HS-5 (cell line): ENCODE results near the gene PLAC1.
A peak's percentile ranks its signal among the peaks of the same experiment; 100 is the strongest.

Experiments used
- DNase-seq: peaks from one replicate; pipeline ENCODE4 v3.0.0-alpha.2; 2012; ENCODE audit warnings: low read depth

PLAC1 gene

GRCh38 chrX:134631426-134632346 is 26.6 kb downstream of the PLAC1 start:
- no peak for DNase-seq

GRCh38 chrX:134628663-134629062 is 29.6 kb downstream of the PLAC1 start:
- no peak for DNase-seq

- DNase-seq, result no peak
Observed at GRCh38 chrX:134626434-134626833, 31.8 kb downstream of the PLAC1 start.

GRCh38 chrX:134625315-134625718 is 33.0 kb downstream of the PLAC1 start:
- DNase-seq, result no peak

GRCh38 chrX:134624046-134624430 is 34.2 kb downstream of the PLAC1 start:
- no peak for DNase-seq

DNA sequence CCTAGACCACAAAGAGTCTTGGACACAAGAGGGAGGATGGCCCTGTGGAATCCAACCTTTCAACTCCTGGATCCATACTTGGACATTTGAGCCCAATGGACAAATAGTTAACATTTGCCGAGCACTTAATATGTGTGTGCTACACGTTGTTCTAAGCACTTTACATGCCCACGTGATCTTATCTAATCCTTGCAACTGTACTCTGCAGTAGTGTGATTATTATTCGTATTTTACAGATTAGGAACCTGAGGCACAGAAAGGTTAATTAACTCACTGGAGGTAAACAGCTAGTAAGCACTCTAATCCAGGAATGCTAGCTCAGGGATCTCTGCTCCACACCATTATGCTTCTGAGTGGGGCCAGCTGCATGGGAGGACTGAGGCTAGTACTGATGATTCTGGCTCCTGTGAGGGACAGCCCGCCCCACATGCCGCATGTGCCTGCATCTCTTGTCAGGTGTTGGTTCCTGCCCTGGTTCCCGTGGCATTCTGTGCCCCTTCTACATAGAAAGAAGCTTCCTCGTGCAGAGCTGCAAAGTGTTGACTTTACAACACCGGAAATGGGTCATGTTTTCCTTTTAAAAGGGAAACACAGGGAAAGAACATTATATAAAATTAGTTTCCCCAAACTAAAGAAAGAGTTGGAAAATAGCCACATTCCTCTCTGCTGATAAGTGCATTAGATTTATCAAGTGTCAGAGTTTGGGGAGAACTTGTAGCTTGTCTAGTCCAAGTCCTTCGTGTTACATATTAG is 34.8 kb downstream of the PLAC1 start:
- no peak for DNase-seq

DNA sequence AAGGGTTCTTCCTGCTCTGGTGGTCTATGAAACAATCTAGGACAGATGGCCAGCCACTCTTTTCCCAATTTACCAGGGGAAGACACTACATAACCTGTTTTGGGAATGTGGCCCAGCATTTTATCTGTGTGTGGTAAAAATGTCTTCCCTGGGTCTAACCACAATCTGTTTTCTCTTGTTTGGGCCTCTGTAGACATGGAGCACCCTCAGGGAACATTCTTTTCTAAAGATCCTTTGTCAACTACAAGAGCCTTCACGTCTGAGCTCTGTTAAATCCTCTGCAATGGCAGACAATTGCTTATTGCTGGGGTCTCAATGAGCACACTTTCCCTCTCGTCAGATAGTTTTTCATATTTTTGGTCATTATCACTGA is 35.5 kb downstream of the PLAC1 start:
- no peak for DNase-seq

DNA sequence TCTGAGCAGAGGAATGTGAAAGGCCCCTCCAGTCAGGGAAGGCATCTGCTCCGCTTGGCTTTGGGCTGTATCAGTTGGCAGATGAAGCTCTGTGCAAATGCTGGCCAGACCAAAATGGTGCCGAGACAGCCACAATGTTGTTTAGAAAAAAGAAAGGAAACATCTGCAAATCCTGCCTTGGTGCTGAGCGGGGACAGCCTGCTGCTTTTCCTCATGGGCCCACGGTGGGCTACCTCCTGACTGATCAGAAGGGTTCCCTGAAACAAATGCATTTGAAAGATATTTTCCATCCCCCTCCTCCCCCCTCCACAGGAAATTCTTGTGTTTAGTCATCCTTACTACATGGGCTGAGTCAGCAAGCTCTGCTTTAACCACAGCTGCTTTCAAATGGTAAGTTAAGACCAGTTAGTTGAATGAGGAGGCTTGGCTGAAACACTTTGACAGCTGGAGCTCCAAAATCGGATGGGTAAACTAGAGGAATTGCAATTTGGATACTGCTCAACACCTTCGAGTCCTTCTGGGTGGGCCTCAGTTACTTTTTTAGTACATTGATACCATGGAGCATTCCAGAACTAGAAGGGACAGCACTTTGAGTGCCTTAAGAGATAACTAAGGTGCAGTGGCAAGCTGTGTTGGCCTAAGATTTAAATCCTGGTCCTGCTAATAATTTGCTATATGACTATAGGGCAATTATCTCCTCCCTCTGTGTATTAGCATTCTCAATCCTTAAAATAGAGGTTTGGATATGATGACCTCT is 36.0 kb downstream of the PLAC1 start:
- DNase-seq, result peak; percentile 70

- no peak for DNase-seq
Observed at GRCh38 chrX:134619838-134620237, 38.4 kb downstream of the PLAC1 start.

DNA sequence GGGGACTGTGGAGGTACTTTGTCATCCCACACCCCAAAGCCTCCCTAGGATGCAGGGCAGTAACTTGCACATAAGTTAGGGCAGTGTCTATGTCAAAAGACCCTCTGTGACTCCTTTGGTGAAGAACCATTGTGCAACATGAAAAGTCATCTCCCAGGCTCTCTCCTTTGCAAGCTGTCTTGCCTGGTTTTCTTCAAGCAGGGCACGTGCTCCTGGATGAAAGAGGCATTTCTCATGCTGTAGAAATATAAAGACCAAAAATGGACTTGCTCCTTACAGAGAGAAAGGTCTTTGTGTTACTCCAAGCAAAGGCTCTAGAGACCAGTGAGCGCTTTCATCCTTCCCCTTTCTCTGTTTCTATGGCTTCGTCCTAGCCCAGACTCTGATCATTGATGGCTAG is 44.9 kb downstream of the PLAC1 start:
- no peak for DNase-seq

GRCh38 chrX:134608153-134608552 is 50.1 kb downstream of the PLAC1 start:
- DNase-seq, result no peak

GRCh38 chrX:134607523-134607922 is 50.7 kb downstream of the PLAC1 start:
- no peak for DNase-seq

DNA sequence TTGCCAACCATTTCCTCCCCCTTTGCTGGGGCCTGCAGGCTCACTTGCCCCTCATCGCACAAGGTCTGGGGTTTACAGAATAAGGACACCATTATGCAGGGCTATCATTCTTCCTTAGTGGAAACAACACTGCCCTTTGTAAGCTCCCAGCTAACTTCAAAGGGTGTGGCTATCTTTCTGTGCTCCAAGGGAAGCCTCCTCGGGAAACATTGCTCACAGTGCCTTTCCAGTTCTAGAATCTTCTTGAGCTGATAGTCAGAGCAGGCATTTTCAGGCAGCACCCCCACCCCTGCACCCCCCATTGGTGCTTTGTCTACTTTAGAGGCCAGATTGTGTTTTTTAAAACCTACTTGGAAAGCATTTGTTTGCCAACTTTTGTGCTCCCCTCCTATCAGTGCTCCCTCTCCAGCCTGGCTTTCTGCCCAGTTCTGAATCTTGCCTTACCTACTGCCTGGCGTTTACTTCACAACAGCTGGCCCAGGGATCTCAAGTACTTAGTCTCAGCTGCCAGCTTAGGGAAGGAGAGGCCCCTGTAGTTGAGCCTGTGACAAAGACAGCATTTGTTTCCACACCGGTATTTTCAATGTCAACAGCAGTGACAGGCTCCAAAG is 53.5 kb downstream of the PLAC1 start:
- no peak for DNase-seq

DNA sequence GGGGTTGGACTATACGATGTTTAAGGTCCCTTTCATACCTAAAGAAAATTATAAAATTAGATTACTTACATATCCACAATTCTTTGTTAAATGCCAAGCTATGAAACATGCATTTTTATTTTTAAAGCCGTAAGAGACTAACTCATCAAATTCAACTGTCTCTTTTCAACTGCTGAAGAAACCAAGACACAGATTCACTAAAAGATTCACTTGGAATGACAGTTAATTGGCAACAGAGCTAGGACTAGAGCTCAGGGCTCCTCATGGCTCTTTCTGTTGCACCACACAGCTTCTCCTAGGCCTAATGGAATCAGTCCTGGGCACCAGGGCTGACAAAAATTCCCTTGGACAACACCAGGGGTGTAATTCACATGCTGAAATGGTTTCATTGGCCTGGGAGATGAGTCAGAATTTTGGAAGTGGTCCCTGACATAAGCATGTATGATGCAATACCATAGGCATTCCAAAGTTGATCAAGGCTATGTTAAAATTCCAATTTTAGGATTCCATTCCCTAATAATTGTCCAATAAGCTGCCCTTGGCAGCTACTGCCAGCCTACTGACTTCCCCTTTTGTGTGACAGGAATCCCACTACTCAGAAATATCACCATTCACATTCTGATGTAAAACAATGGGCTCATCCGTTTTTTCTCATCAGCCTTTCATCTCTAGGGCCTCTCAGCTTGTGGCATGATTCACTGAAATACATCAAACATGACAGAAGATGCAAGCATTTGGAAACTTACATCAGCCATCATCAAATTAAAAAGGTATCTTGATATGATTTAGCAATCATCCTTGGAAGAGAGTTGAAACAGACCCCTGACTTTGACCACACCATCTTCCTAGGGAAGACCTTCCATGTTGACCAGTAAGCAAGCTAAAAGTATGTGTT is 54.2 kb downstream of the PLAC1 start:
- peak; percentile 88 for DNase-seq

DNA sequence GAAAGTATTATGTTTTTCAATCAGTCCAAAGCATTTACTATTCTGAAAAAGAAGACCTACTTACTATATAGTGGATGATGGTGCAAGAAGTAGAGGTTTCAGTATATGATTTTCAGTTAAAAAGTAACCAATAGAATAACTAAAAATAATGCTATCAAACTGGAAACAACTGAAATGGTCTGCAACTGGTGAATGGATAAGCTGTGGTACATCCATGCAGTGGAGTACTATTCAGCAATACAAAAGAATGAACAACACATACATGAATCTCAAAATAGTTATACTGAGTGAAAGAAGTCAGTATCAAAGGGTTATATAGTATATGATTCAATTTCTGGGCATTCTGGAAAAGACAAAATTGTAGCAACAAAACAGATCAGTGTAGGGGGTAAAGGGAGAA is 55.9 kb downstream of the PLAC1 start:
- DNase-seq, result no peak

DNA sequence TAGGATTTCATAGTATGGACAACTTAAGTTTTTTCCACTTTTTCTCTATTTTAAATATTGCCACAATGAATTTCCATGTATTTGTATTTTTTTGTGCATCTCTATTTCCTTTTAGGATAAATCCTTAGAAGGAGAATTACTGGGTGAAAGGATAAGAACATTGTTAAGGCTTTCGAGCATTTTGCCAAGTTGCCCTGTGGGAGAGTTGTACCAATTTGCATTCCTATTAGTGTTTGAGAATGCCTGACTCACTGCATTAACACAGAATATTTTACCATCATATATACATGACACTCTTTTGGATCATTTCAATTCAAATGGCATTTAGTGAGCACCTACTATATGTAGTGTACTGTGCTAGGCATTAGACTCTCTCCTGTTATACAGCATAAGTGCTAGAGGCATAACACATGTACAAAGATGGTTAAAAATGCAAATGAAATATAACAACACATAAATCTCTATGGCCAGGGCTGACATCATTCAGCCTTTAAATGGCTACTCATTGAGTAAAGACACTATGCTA is 57.0 kb downstream of the PLAC1 start:
- no peak for DNase-seq

GRCh38 chrX:134600714-134601113 is 57.6 kb downstream of the PLAC1 start:
- no peak for DNase-seq

DNA sequence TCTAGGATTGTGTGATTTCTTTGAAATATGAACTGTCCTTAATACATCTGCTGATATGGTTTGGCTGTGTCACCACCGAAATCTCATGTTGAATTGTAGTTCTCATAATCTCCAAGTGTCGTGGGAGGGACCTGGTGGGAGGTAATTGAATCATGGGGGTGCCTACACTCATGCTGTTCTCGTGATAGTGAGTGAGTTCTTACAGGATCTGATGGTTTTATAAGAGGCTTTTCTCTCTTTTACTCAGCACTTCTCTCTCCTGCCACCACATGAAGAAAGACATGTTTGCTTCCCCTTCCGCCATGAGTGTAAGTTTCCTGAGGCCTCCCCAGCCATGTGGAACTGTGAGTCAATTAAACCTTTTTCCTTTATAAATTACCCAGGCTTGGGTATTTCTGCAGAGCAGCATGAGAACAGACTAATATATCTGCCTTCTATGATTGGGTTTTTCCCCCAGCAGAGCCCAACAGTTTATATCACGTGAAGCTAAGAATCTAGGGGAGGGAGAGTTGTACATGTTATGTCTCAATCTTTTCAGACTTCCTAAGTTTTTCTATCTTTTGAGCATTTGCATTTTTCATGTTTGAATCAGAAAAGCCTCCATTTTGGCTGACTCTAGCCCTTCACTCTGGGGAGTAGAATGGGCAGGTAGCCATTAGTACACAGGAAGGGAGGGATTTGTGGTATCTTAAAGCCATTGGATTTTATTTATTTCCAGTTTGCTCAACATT is 58.9 kb downstream of the PLAC1 start:
- DNase-seq, result no peak

- DNase-seq, result no peak
Observed at GRCh38 chrX:134592303-134592702, 66.0 kb downstream of the PLAC1 start.

DNA sequence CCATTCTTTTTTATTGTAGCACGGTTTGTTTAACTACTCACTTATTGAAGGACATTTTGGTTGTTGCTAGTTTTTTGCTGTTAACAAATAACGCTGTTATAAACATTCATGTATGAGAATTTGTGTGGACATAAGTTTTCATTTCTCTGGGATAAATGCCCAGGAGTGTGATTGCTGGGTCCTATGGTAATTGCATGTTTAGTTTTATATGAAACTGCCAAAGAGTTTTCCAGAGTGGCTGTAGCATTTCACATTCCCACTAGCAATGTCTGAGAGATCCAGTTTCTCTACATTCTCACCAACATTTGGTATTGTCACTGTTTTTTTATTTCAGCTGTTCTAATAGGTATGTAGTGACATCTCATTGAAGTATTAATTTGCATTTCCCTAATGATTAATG is 66.8 kb downstream of the PLAC1 start:
- DNase-seq, result no peak
